ENCODE results near the gene COX6B1.
"Not testable (repeated sequence)": the region's sequence is repeated elsewhere in the genome, so short reads cannot be mapped to it uniquely, and the experiment has no call there.

Gene COX6B1

DNA sequence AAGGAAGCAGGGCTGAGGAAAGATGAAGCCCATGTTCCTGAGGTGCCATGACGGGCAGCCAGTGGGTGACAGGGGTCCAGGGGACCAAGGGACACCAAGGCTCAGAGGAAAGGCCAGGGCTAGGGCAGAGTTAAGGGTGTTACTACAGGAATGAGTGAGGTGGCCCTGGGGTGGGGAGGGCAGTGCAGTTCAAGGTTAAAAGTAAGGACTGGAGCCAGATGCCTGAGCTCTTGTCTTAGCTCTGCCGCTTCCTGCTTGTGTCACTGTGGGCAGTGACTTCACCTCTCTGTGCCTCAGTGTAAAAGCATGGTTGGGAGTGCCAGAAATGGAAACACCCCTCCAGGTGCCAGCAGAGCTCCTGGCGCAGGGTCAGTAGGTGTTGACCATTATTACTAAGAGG lies 11.5 kb upstream of the COX6B1 start:
- no peak for DNase-seq

GRCh38 chr19:35637165-35637564 lies 11.0 kb upstream of the COX6B1 start:
- DNase-seq, result no peak

DNA sequence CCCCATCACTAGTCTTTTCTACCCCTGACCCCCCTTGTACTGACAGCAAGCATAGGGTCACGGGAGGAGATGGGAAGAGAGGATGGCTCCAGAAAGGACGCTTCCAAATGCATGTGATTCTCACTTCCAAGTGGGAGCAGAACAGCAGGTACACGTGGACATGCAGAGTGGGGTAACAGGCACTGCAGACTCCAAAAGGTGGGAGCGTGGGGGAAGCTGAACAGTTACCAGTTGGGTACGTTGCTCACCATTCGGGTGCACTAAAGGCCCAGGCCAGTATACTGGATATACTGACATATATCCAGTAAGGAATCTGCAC lies 8.8 kb upstream of the COX6B1 start:
- no peak for DNase-seq

DNA sequence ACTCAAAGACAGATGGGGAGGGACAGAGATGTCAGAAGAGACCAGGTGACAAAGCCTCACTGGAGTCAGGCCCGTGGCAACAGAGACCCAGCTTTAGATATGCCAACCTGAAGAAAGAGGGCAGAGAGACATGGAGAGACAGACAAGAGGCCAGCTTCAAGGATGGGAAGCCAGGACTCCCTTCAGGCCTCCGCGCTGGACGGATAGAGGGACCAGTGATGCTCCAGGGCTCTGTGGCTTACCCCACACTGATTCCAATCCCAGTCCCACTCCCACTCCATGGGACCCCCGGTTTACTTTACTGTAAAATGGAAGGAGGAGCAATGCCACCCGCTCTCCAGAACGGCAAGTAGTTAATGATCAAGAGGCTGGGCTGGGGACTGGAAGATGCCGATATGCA lies 8.3 kb upstream of the COX6B1 start:
- DNase-seq, result no peak

- DNase-seq, result peak; percentile 14
Measured at GRCh38 chr19:35641515-35642151, 6.5 kb upstream of the COX6B1 start, which contains the start of gene ETV2. TSS of gene ETV2 (plus strand) at chr19:35641745. CDS start at chr19:35642461, 716 bp downstream.

DNA sequence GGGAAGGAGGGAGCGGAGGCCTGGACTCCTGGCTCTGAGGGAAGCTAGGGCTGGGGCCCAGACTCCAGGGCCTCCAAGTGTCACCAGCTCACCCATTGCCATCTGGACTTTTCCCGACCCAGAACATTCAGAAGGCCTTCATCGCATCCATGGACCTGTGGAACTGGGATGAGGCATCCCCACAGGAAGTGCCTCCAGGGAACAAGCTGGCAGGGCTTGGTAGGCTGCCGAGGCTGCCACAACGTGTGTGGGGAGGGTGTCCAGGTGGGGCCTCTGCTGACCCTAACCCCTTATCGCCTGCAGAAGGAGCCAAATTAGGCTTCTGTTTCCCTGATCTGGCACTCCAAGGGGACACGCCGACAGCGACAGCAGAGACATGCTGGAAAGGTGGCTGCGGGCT lies 5.8 kb upstream of the COX6B1 start:
- no peak for DNase-seq

- DNase-seq, result no peak
Measured at GRCh38 chr19:35642798-35643254, 5.3 kb upstream of the COX6B1 start.

DNA sequence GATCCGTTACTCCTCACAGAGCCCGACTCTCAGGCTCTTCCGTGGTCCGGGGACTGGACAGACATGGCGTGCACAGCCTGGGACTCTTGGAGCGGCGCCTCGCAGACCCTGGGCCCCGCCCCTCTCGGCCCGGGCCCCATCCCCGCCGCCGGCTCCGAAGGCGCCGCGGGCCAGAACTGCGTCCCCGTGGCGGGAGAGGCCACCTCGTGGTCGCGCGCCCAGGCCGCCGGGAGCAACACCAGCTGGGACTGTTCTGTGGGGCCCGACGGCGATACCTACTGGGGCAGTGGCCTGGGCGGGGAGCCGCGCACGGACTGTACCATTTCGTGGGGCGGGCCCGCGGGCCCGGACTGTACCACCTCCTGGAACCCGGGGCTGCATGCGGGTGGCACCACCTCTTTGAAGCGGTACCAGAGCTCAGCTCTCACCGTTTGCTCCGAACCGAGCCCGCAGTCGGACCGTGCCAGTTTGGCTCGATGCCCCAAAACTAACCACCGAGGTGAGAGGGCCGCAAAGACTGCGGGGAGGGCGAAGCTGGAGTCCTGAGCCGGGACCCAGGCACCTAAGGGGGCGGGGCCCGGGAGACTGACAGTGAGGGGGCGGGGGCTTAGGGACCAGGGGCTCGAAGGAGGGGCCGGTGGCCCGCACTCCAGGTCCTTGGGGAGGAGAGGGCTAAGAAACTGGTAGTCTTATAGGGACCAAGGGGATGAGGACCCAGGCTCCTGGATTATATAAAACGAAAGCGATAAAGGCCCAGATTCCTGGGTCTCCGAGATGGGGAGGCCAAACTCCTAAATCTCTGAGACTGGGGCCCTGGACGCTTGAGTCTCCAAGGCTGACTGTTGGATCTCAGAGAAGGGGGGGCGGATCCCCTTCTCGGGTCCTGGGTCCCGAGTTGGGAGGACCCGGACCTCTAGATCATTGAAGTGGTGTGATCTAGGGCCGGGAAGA lies 4.6 kb upstream of the COX6B1 start:
- DNase-seq, result peak; percentile 78

DNA sequence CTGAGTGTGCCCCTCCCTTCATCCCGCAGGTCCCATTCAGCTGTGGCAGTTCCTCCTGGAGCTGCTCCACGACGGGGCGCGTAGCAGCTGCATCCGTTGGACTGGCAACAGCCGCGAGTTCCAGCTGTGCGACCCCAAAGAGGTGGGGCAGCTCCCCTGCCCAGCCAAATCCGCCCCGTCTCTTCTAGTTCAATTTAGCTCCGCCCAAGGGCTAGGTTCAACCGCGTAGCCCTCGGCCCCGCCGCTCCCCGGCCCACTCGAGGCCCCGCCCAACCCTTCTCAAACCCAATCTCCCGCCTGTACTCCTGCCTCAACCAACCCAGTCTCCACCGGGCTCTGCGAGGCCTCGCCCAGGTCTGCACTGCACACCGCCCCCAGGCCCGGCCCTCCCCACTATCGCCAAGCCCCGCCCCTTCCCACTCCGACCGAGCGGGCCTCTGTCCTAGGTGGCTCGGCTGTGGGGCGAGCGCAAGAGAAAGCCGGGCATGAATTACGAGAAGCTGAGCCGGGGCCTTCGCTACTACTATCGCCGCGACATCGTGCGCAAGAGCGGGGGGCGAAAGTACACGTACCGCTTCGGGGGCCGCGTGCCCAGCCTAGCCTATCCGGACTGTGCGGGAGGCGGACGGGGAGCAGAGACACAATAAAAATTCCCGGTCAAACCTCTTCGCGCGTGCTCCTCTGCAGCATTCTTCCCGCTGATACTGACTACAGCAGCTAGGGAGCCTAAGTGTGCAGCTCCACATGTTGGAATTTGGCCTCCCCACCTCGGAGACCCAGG lies 3.7 kb upstream of the COX6B1 start:
- DNase-seq, result peak; percentile 98

DNA sequence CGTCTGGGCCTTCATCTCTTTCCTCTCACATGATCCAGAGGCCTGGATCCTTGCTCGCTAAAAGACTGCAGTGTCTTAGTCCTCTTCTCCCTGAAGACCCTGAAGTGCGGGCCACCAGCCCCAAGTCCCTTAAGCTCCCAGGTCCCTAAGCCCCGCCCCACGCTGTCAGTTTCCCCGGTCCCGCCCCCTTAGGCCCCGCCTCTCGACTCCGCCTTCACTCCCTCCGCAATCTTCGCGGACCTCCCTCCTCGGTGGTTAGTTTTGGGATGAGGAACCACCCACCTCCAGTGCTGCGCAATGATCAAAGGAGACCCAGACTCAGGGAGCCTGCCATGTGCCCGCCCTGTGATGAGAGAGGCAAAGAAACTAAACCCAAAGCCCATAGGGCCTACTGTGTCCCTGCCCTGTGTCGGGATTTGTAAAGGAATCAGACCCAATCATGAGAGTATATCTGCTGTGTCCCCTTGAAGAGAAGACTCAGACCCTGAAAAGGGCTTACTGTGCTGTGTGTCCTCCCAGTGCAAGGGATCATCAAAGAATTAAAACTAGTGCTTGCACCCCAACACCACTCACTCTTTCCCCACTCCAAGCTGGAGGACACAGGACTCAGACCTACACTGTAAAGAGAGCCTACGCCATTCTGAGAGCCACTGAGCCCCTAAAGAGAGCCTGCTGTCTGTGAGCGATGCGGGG lies 3.0 kb upstream of the COX6B1 start:
- peak; percentile 74 for DNase-seq

- DNase-seq, result no peak
Measured at GRCh38 chr19:35645680-35646511, 2.2 kb upstream of the COX6B1 start.

DNA sequence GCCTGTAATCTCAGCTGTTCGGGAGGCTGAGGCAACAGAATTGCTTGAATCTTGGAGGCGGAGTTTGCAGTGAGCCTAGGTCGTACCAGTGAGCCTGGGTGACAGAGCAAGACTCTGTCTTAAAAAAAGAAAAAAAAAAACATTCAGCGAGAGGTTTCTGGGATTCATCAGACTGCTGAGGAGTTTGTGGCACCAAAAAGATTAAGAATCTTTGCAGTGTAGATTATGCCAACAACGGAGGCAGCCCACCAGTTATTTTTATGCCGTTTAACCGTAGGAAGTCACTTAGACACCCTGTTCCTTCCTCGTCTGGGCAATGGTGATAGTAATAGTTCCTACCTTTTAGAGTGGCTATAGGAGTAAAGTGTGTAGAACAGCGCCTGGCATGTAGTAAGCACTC lies 2.5 kb downstream of the COX6B1 start:
- no peak for DNase-seq

- not testable (repeated sequence) for DNase-seq
Measured at GRCh38 chr19:35654828-35655227, 6.7 kb downstream of the COX6B1 start.

- DNase-seq, result no peak
Measured at GRCh38 chr19:35655600-35655999, 7.5 kb downstream of the COX6B1 start.

- no peak for DNase-seq
Measured at GRCh38 chr19:35656700-35657099, 8.6 kb downstream of the COX6B1 start.

- DNase-seq, result peak; percentile 2
Measured at GRCh38 chr19:35657904-35658700, 10.0 kb downstream of the COX6B1 start.

- DNase-seq, result no peak
Measured at GRCh38 chr19:35661995-35662340, 13.8 kb downstream of the COX6B1 start.

GRCh38 chr19:35663981-35664380 lies 15.9 kb downstream of the COX6B1 start:
- no peak for DNase-seq

GRCh38 chr19:35665157-35665556 lies 17.0 kb downstream of the COX6B1 start:
- DNase-seq, result no peak

DNA sequence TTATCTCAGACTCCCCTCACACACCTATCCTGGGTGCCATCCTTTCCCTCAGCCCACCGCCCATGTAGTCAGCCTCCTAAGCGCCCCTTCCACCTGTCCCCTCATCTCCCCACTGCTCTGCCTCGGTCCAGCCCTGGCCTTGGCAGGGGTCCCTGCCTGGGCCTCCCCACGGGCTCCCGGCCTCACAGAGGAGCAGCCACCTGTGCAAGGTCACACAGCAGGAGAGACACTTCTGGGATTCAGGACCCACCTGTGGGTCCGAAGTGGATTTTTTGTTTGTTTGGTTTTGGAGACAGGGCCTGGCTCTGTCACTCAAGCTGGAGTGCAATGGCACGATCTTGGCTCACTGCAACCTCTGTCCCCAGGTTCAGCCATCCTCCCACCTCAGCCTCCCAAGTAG lies 17.5 kb downstream of the COX6B1 start:
- DNase-seq, result no peak

DNA sequence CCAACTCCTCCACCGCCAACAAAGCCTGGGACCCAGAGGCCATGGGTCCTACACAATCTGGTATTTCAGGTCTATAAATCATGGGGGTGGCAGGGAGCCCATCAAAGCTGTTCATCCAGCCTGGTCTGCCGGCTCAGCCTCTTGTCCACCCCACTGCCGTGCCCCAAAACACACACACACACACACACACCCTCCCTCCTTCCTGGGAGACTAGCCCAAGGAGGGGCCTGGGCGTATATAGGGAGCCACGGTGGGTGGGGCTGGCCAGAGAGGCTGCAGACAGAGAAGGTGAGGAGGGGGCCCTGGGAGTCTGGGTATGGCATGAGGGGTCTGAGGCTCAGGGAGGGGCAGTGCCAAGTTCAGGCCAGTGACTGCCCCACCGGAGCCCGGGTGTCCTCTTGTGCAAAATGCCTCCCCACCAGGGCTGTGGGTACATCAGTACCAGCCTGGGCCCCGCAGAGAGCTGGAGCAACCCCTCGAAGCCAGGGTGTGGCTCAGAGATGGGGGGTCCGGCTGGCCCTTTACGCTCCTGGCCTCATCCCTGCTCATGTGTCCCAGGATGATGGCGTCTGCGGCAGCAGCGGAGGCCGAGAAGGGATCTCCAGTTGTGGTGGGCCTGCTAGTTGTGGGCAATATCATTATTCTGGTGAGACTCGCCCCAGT lies 18.3 kb downstream of the COX6B1 start, which contains the start of gene UPK1A:
Gene UPK1A (plus strand): TSS at position 267 of the 663 bp plus-strand sequence. CDS start 296 bp downstream, at position 563.
- no peak for DNase-seq
